ENCODE data around the gene CBX8.
"Not testable (repeated sequence)": the region's sequence is repeated elsewhere in the genome, so short reads cannot be mapped to it uniquely, and the experiment has no call there.

CBX8 gene

GRCh38 chr17:79777120-79777893 is 19.6 kb downstream of the CBX8 start:
- peak; percentile 56 for DNase-seq

DNA sequence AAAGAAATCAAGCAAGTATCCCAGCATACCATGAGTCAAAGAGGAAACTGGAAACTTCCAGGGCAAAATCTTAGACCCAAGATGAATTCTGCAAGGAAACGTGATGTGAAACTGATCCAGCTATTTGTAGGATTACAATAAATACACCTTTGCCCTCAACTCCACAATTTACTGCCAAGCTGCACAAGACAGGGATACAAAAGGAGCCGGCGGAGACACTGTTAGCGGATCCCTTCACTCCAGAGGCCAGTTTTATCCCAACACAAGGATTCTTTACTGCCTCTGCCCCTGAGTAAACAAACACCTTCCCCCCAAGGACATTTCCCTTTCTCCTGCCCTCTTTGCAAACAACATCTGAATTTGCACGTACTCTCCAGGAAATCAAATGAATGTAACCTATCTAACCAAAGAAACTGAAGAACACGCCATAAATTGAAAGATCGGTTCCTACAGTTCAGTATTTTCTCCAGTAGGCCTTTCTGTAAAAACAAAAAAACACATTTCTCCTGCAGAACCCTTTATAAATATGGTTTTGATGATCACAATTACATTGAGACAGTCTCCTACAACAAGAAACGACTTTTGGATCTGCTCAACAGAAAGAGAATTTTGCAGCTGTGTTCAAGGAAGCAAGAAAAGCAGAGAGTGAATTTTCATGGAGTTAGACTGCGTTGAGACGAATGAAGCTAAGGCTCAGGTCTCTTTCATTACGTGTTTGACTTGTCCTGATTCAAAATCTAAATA is 20.3 kb downstream of the CBX8 start:
- DNase-seq, result no peak

DNA sequence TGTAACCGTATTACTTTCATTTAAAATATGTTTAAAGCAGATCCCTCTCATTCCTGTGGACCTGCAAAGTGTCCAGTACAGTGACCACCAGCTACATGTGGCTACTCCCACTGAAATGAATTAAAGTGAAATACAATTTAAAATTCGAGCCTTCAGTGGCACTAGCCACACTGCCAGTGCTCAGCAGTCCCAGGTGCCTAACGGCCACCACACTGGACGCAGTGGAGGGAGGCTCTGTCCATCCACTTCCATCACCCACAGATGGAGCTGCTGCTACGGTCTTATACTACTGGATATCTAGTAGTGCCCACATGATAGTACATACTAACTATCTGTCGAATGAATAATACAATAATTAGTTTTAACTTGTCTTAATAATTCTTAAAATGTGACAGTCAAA is 21.2 kb downstream of the CBX8 start:
- no peak for DNase-seq

DNA sequence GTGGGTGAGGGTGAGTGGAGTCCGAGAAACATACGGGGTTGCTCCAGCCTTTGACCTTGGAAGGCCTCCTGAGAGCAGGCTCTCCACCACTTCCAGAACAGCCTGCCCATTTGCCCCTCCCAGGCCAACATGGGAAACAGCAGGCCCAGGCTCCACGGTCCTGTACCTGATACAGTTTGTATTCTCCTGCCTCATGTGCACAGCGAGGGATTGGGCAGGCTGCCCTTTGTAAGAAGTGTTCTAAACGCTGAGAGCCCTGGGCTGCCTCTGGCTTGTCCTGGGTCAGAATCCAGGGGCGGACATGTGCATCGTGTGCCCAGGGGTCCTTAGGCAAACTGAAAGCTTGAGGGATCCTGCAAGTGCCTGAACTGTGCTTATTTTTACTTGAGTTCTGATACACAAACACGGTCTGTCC is 22.3 kb downstream of the CBX8 start:
- no peak for DNase-seq

DNA sequence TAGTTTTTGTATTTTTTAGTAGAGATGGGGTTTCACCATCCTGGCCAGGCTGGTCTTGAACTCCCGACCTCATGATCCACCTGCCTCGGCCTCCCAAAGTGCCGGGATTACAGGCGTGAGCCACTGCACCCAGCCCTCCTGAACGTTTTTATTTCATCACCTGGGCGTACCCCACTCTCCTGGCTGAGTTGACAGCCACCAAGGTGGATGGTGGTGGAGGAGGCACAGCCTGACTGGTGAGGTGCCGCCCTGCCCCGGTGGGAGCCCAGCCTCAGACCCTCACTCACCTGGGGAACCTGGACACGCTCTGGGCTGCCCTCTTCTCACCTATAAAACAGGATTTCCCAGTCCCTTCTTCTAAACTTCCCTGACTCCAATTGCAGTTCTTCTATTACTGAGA is 24.2 kb downstream of the CBX8 start:
- DNase-seq, result not testable (repeated sequence)

DNA sequence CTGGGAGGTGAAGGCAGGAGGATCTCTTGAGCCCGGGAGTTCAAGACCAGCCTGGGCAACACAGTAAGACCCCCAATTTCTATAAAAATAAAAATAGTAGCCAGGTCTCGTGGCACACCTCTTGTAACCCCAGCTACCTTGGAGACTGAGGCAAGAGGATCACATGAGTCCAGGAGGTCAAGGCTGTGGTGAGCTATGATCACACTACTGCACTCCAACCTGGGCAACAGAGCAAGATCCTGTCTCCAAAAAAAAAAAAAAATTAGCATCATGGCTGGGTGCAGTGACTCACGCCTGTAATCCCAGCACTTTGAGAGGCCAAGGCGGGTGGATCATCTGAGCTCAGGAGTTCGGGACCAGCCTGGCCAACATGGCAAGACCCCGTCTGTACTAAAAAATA is 25.6 kb downstream of the CBX8 start:
- no peak for DNase-seq

DNA sequence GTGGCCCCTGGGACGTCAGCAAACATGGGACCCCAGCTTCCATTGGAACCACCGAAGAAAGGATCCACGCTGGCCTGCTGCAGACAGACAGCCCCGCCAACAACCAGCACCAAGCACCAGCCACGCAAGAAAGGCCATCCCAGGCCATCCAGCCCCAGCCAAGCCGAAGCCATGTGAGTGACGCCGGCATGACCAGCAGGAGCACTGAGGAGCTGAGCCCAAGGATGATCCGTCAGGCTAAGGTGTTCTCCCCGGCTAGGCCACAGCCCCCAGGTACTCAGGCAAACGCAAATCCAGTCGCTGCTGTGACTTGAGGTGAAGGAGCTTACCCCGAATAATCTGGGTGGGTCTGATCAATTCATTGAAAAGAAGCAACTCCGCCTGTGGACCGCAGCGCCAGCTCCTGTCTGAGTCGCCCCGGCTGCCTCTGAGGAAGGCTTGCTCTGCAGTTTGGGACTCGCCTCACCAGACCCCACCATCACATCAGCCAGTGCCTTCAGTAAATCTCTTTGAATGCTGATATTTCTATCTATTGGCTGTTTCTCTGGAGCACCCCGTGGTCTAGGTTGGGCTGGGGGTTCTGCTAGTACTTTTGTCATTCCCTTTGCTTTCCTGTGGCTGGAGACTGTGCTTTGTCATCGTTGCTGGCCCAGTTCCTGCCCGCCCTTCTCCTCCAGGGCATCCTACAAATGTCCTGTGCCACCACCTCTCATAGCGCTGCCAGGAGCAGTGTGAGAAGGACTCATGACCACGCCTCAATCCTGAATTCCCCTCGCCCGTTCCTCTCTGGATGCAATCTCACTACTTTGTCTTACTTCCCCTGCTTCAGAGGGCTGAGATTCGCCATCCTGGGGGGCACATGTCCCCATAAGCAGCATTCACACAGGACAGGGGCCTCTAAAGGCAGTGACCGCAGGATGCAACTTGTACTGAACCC is 27.0 kb downstream of the CBX8 start:
- DNase-seq, result no peak

DNA sequence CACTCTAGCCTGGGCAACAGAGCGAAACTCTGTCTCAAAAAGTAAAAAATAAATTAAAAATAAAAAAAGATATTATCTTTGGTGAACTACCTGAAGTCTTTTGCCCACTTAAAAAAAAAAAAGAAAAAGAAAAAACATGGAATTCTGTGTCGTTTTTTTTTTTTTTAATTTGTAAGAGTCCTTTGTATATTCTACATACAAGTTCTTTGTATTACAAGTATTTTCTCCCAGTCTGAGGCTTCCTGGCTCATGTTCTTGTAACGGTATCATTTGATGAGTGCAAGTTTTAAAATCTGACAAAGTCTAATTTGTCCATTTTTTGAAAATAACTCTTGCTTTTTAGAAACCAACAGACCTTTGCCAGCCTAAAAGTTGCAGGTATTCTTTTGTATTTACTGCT is 31.2 kb downstream of the CBX8 start:
- DNase-seq, result no peak

DNA sequence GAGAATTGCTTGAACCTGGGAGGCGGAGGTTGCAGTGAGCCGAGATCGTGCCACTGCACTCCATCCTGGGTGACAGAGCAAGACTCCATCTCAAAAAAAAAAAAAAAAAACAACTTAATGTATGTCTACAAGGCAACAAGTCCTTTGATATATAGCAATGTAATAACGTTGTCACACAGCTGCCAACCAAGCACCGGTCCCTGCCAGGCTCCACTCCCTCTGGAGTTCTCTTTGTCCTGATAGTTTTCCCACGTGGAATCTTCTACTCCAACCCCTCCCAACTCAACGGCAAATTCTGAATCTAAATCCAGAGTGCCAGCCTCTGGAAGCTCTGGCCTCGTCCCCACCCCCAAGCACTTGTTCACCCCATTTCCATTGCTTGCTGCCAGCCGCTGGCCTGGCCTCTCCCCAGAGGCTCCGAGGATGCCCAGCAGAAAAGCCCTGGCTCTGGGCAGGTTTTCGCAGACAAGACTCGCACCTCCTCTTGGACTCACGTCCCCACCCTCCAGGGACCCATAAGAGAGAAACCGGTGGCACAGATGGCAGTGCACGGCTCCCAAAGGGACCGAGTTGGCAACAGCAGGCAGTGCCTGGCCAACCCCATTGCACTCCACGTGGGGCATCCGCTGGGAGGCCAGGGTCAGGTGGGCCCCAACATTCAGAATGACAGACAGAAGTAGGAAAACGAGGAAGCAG is 34.8 kb downstream of the CBX8 start:
- DNase-seq, result no peak

DNA sequence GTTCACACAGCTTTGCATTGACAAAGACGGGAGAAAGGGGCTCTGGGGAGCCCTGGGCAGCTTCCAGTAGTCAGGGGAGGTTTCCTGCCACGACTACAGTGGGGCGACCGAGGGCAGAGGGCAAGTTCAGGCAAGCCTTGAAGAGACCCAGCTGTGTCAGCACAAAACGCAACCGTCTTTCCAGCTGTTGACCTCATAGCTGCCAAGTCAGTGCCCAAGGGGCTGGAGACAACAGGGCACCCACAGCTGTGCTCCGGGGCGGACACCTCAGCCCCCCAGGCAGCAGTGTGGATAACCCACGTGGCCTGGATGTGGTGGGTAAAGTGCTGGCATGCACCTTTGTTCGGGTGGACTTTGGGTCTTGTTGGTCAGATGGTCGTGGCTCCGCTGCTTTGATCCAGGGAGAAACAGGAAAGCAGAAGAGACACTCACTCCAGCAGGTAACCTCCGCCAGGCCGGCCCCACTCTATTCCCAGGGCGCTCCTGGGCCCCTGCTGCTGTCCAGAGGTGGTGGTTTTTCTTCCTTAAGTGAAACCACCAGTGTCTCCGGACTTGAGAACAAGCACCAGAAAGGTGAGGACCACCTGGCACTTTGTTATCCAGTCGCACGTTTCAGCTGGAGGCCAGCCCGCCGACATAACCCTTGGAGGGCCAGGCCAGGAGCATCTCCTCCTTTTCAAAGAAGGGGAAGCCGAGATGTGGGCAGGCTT is 36.5 kb downstream of the CBX8 start:
- no peak for DNase-seq

DNA sequence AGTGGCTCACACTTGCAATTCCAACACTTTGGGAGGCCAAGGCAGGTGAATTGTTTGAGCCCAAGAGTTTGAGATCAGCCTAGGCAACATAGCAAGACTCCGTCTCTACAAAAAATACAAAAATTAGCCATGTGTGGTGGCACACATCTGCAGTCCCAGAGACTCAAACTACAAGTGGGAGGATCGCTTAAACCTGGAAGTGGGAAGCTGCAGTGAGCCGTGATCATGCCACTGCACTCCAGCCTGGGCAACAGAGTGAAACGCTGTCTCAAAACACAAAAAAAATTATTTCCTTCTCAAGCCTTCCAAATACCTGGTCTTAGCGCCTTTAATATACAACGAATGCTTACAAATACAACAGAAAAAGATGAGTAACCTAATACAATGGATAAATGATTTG is 38.6 kb downstream of the CBX8 start:
- DNase-seq, result no peak

DNA sequence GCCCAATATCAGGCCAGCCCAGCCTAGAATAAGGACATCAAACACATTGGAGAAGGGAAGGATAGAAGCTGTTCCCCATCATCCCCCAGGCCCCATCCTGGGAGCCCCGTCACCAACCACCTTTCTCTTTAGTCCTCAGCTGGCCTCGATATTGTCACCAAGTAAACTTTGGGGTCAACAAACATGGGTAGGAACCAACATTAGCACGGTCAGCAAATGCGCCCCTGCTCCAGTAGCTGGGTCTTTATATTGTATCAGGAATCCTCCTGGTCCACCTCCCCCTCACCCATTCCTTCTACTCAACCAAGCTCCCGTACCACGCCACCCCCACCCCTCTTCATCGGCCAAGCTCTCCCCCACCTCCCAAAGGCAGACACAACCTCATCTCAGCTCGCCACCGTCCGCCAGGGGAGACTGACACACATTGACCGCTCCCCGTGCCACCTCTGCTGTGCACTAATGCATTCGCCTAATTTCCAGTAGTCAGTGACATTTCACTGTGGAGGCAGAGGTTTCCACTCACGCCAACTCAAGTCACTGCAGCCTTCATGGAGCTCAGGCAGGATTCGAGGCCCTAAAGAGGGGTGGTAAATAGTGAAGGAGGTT is 39.6 kb downstream of the CBX8 start:
- no peak for DNase-seq

- no peak for DNase-seq
These were observed 41.3 kb downstream of the CBX8 start for GRCh38 chr17:79755591-79755990.

DNA sequence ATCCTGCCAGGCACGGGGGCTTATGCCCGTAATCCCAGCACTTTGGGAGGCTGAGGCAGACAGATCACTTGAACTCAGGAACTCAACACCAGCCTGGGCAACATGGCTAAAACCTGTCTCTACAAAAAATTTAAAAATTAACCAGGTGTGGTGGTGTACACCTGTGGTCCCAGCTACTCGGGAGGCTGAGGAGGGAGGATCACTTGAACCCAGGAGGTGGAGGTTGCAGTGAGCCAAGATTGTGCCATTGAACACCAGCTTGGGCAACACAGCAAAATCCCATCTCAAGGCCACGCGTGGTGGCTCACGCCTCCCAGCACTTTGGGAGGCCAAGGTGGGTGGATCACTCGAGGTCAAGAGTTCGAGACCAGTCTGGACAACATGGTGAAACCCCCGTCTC is 42.0 kb downstream of the CBX8 start:
- not testable (repeated sequence) for DNase-seq

DNA sequence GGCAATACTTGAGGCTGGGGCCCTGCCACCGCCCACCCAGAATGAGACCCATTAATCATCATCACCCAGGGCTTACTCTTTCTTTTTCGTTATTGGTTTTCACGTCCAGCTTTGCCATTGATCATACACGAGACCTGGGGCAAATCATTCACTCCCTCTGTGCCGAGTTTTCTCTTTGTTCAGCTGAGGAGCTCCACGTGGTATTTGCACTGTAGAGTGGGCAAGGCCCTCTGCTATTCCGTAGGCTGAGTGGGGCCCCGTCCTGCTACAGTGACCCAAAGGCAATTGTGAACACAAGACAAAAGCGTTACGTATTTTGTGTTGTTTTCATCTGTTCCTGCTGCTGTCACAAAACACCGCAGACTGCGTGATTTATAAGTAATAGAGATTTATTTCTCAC is 42.5 kb downstream of the CBX8 start:
- DNase-seq, result no peak

DNA sequence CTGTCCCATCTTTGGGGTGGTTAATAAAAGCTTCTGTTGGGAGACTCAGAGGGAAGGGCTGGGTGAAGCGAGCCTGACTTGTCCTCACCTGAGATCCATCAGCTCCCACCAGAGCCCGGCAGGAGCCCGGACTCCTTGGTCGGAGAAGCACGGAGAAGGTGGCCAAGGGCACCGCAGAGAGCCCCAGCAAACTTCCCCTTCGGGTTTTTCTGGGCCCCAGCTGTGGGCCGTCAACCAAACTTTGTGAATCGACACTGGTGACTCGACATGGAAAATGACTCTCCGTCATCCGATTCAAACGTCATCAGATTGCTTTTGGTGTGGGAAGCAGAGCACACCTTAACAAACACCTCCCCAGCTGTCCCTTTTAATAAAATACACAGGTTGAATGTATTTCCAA is 44.7 kb downstream of the CBX8 start:
- no peak for DNase-seq

GRCh38 chr17:79750650-79751545 is 46.0 kb downstream of the CBX8 start:
- no peak for DNase-seq

- DNase-seq, result no peak
These were observed 46.9 kb downstream of the CBX8 start for GRCh38 chr17:79749958-79750357.

GRCh38 chr17:79749156-79749815 is 47.6 kb downstream of the CBX8 start:
- no peak for DNase-seq
